Measurements from ENCODE around the gene ANAPC15.

- TF ChIP-seq POLR2A (IDR thresholded peaks at IDR 0.05; ENCODE audit: low read depth, low read length) (no peak), CTCF (IDR thresholded peaks at IDR 0.05; ENCODE audit: extremely low read depth in 1 of 2, insufficient read depth in 1 of 2, low read depth in 1 of 2, low read length in 2 of 2) (no peak), POLR2AphosphoS5 (IDR thresholded peaks at IDR 0.05; ENCODE audit: insufficient read depth, low read depth, low read length) (no peak), MAX (IDR thresholded peaks at IDR 0.05; ENCODE audit: insufficient read depth, insufficient read length) (no peak), JUN (IDR thresholded peaks at IDR 0.05; ENCODE audit: borderline replicate concordance, insufficient read depth, insufficient read length, low read depth) (no peak)
Observed at GRCh38 chr11:72067676-72068075, 44.8 kb downstream of the ANAPC15 start.

All from endothelial cell of umbilical vein (primary cell).